ENCODE results near the gene TELO2.

TELO2 gene

GRCh38 chr16:1539720-1540555 lies 46.8 kb downstream of the TELO2 start:
- DNase-seq: no peak

- no peak for DNase-seq
These were observed 47.3 kb downstream of the TELO2 start for GRCh38 chr16:1540556-1540855.

GRCh38 chr16:1541293-1542165 lies 48.4 kb downstream of the TELO2 start:
- no peak for DNase-seq

DNA sequence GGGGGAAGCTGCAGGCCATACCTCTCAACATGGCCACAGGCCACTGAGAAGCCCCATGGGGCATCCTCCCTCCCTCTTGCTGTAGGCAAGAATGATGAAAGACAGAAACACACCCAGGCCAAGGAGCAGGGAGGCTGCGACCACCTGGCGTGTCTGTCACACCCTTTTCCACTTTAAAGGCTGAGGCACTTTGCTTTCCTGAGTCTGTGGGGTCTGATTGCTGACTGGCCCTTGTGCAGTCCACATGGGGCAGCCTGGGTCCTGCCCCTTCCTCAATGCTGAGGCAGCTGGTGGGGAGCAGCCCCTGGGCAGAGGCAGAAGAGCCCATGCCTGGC lies 49.0 kb downstream of the TELO2 start:
- DNase-seq: no peak

- no peak for DNase-seq
These were observed 49.4 kb downstream of the TELO2 start for GRCh38 chr16:1542533-1542932.

- DNase-seq: no peak
These were observed 50.1 kb downstream of the TELO2 start for GRCh38 chr16:1543085-1543896.

DNA sequence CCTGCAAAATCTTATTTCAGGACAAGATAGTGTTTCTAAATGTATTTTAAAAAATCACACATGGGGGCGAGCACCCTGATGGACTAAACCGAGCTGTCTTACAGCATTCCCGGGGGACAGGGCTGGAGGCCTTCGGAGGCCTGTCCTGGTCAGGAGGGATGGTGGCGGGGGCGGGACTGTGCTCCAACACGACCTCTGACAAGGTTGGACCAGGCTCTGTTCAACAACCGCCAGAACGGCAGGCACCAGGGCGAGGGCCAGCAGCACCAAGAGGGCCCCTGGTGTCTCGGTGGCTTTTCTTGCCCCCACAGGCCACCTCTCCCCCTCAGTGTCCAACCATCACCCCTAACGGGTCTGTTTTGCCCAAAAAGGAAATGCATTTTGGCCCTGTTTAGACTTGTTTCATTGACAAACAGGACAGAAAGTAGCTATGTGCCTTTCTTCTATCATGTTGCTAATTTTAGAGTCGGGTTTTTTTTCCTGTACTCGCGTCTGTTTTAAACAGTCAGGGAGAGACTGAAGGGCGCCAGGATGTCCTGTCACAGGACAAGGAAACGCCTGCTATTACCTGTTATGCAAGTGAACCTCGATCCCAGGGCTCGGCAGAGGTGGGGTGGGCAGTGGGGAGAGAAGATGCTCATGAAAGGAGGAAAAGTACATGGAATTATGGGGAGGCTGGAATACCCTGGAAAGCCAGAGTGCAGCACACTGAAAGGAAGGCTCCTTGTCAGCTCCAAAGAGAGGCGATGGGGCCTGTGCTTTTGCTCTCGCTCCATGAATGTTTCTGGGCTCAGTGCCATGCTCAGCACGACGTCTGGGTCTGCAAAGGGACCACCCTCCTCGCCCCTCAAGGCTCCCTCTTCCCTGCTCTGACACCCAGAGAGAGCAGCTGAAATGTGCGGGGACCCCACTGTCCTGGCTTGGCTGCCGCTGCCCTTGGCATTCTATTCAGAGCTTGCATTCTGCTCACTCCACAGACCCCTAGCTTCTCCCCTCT lies 52.2 kb downstream of the TELO2 start:
- no peak for DNase-seq

- no peak for DNase-seq
These were observed 53.3 kb downstream of the TELO2 start for GRCh38 chr16:1546430-1546829.

GRCh38 chr16:1548233-1548632 lies 55.1 kb downstream of the TELO2 start:
- no peak for DNase-seq

DNA sequence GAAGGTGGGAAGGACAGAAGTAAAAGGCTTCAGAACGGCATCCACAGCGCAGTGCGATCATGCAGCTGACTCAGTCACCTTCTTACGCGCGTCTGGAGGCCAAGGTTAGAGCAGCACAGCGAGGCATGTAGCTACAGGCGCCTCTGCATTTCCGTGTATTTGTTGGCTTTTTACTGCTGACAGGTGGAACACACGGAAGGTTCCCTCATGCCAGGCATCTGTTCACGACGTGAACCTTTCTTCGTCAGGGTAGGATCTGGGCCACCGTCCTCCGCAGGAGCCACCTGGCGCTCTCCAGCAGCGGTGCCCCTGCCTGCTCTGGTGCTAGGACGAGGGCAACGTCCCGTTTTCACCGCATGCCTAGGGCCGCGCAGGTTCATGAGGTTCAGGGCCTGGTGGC lies 55.6 kb downstream of the TELO2 start:
- DNase-seq: no peak

GRCh38 chr16:1550069-1550468 lies 56.9 kb downstream of the TELO2 start:
- no peak for DNase-seq

DNA sequence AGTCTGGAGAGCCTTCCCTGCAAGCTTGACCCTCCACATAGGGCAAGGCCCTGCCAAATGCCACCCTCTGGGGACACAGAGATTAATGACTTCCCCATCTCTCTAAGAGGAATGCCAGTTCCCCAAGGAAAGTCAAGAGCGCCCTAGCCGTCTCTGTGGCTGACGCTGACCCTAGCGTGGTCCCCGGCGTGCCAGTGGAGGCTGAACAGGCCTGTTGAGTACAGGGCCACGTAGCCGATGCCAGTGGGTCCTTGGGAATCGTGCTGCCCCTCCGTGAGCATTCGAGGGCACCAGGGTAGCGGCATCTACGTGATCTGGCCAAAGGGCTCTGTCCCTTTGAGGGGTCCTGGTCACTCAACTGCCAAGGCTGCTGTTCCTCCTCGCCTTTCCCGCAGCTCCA lies 57.5 kb downstream of the TELO2 start:
- DNase-seq: no peak

DNA sequence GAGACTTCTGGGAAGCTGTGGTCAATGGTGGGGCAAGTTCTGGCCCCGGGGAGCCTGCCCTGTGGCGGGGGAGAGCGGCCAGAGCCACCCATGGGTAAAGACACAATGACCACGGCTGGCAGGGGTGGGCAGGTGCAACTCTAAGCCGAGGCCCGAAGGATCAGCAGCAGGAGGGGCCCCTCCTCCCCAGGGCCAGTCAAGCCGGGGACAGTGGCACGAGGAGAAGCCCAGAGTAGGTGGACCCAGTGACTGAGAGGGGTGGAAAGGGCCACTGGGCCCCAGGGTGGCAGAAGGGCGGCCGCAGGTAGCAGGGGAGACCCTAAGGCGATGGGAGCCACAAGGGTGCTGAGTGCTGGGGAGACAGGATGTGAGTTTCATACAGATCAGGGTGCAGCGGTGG lies 58.0 kb downstream of the TELO2 start:
- no peak for DNase-seq

DNA sequence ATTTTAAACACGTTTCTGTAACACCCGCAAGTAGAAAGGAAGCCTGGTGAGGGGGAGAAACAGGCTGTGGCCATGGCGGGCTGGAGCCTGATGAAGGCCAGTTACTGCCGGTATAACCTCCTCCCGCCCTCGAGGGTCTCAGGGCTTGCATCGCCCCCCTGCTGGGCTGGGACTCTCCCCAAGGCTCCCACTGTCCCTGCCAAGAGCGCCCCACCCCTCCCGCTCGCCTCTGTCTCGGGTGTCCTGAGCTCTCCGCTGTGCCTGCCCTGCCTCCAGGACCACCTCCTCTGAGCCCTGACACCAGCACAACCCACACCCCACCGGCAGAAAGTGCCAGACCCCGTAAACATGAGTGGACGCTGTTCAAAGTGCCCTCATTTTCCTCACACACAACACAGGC lies 59.0 kb downstream of the TELO2 start:
- DNase-seq: no peak

DNA sequence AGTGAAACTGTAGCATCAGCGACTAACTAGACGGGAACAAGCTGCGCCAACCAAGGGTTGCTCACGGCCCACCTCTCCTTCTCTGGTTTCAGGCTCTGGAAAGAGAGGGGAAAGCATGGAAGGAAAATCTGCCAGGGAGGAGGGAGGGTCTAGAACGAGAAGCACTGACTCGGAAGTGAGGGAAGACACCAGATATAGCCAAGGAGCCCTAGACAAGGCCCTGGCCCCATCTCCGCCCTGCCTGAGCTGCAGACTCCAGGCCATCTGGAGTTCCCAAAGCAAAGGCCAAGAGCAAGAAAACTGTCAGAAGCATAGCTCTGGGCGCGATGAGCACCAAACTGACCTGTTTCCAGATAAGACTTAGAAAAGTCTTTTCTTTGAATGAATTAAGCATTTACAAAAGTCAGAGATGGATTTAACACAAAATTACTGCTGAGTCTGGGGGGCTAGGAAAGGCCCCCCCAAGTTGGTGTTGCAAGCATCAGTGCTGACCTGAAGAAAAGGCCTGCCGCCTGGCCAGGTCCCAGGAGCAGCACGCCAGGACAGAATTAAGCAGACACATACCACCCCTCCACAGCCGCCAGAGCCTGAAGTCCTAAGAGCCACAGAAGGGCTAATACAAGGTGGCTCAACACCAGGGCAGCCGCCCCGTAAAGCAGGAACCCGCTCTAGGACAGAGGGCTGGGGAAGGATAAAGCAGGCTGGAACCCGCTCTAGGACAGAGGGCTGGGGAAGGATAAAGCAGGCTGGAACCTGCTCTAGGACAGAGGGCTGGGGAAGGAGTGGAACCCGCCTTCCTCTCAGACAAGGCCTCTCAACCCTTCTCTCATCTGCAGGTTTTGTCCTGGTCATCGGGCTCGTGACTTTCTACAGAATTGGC lies 61.0 kb downstream of the TELO2 start:
- no peak for DNase-seq

GRCh38 chr16:1554826-1555445 lies 61.8 kb downstream of the TELO2 start:
- no peak for DNase-seq

GRCh38 chr16:1556254-1556653 lies 63.1 kb downstream of the TELO2 start:
- DNase-seq: no peak

DNA sequence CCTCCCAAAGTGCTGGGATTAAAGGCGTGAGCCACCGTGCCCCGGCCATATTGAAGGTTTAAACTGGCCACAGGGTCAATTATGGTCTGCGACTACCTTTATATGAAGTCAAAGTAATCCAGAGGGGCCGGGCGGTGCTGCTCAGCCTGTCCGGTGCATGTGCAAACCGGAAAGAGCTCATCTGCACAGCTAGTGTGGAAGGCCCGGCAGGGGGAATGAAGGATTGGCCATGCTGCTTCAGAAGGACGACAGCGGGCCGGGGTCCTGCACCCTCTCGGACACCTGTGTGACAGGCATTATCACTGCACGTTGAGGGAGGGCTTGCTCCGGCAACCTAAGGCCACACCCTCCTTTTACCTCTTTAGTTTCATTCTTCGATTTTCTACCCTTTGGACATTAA lies 63.9 kb downstream of the TELO2 start:
- DNase-seq: no peak

- no peak for DNase-seq
These were observed 64.4 kb downstream of the TELO2 start for GRCh38 chr16:1557576-1557975.

DNA sequence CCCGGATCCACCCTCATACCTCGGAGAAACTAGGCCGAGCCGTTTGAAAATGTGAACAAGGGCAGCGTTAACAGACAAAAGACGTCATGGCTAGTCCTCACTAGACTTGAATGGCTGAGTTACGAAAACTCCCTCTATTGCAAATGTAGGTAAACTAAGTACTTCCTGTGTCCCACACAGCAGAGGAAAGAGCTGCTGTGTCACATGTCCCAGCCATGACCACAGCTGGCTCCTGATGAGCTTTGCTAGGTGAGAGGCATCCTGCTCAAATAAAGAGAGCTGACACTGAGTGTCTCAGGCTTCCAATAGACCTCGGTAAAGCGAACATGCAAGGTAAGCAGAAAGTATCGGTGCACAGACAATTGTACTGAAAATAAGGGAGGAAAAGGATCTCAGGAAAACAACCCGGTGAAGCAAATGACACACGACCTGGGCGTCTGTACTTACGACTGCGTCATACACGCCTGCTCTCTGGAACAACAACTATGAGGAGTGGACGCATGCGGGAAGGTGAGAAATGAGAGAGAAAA lies 66.4 kb downstream of the TELO2 start:
- DNase-seq: no peak

All from activated gamma-delta T cell (primary cell).